NCI-H2171 (cell line): ENCODE data around the gene TARBP2.

Experiments
- DNase-seq: peaks from one replicate; lab custom pipeline; 2025; lab: John Stamatoyannopoulos, UW

TARBP2 gene

DNA sequence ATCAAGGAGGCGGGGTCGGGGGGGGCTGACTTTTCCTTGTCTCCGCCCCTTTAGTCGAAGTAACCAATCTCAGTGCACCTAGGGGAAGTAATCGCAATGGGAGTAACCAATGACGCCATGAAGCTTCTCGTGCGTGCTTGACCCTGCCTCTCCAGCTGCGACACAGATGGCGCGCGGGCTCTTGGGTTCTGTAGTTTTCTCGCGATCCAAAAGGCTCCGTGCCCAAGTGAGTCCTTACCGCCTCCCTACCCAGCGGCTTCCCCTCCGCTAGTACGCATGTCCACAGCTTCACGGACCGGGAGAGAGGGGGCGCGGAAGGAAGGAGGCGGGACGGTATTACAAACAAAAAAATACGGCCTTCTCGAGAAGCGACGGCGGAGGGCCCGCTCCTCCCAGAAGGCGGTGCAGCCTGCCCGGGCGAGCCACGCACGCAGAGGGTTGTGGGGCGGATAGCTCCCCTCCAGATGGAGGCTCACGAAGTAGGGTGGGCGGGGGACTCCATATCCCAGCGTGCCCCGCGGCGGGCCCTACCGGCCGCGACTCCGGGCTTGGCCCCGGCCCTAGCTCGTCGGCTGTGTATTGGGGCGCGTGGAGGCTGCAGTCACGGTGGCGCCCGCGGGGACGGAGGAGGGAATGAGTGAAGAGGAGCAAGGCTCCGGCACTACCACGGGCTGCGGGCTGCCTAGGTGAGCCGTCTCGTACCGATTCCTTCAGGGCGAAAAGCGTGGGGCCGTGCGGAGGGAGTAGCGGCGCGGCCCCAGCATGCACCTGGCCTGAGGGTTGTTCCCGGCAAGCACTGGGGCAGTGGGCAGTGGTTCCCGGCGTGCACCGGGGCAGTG lies at the start of gene TARBP2:
Gene TARBP2, plus strand, starts transcription at position 508 of the 839 bp plus-strand sequence. Its CDS starts 126 bp downstream, at position 634.
- peak; percentile 99 for DNase-seq

GRCh38 chr12:53451661-53452158 lies 49.4 kb upstream of the TARBP2 start, which contains the start of gene PCBP2:
Gene PCBP2 (plus strand): TSS chr12:53452102. CDS start chr12:53454801, 2,699 bp downstream.
- DNase-seq = peak; percentile 98

GRCh38 chr12:53452159-53453077 lies 48.7 kb upstream of the TARBP2 start:
- peak; percentile 63 for DNase-seq

DNA sequence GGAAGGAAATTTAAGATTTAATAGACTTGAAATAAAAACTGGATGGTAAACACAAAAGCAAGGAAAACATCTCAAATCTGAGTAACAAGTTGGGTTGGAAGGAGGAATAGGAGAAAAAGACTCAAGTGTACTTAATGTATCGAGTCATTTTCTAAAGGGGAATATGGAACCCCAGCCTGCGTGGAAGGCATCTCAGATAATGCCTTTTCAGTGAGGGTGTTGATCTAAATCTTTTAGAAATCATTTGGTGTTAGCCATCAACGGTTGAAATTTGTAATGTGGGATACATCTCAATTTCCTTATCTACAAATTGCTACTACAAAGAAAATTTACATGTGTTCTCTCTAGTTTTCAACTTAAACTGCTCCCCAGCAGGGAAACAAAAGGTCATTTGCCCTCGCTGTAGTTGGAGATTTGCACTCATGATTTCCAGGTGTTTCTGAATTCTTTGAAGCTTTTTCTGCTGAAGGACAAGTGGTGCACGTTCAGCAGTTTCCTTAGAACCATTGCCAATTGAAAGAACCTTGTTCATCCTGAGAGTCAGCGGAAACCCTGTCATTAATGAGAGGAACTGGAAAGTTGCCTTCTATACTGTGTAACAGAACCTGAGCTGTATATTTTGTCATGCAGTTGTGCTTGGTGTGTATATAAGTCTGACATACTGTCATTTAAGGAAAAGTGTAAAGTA lies 47.0 kb upstream of the TARBP2 start:
- DNase-seq = no peak

GRCh38 chr12:53454707-53455106 lies 46.4 kb upstream of the TARBP2 start:
- no peak for DNase-seq

DNA sequence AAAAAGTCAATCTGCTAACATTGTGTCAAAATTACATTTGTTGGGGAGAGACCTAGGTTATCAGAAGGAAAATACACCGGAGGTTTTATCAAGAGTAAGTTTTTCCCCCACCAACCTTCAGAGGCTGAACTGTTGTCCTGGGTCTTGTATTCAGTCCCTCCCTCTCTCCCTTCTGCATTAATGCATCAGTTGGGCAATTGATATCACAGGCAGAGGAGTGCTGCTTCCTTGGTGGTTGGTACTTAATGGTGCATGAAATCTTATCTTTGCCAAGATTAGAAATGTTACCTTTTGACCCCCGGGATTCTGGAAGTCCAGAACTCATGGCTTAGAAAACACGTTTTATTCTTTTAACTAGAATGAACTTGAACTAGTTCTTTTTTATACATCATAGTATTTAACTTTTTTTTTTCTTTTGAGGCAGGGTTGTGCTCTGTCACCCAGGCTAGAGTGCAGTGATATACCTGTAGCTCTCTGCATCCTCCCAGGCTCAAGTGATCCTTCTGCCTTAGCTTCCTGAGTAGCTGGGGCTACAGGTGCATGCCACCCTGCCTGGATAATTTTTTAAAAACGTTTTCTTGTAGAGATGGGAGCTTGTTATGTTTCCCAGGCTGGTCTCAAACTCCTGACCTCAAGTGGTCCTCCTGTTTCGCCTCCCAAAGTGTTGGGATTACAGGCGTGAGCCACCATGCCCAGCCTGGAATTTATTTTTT lies 44.3 kb upstream of the TARBP2 start:
- DNase-seq = no peak

DNA sequence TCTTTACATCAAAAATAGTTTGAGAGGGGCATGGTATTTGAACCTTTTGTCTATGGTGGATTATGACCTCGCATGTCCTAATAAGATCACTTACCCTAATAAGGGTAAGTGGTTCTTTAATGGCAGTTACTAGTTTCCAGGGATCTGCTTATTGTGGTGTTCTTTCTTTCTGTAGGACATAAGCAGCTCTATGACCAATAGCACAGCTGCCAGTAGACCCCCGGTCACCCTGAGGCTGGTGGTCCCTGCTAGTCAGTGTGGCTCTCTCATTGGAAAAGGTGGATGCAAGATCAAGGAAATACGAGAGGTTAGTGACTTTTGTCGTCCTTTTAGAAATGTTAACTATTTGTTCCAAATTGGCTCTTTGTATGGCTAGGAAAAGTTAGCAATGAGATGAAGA lies 42.0 kb upstream of the TARBP2 start:
- DNase-seq = no peak

- DNase-seq = no peak
Measured at GRCh38 chr12:53461059-53461458, 40.0 kb upstream of the TARBP2 start.

GRCh38 chr12:53461591-53461990 lies 39.5 kb upstream of the TARBP2 start:
- no peak for DNase-seq

DNA sequence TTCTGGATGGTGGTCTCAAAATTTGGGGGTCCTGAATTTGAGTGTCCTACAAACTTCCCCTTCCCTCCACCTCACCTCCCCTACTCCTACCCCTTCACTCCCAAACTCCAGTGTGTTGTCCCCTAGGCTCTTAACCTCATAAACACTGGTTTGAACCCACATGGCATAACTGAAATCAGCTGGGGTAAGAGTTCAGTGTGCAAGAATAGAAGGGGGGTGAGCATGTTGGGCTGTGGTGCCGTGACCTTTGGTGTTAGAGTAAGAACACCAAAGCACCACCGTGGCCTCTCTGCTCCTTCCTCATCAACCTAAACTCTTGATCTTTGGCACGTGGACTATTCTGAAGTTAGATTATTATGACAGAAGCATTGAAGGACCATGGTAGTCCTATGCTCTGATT lies 38.1 kb upstream of the TARBP2 start:
- no peak for DNase-seq

GRCh38 chr12:53463802-53464560 lies 37.1 kb upstream of the TARBP2 start:
- no peak for DNase-seq

DNA sequence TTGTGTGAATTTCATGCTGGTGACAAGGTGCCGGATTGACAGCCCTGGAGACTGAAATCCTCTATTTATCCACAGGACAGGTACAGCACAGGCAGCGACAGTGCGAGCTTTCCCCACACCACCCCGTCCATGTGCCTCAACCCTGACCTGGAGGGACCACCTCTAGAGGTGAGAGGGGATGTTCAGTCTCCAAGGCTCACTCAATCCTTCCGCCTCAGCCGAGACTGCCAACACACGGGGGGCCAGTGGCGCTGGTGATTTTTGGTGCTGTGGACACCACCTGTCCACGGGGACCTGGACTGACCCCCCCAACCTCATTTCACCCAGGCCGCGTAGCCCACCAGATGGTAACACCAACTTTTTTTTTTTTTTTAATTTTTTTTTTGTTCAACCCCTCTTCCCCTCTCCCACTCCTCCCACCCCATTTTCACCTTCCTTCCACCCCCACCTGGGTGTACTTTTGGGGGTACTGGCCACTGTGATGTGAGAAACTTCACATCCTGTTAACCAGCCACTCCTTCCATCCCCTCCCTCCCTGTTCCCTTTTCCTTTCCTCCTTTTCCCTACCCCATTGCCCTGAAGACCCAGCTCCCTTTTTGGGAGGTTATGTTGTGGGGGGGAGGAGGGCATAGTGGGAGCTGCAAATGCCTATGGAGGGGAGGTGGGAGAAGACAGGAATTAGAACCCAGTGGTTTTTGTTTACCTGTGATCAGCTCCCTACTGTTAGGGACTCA lies 36.2 kb upstream of the TARBP2 start:
- no peak for DNase-seq

- no peak for DNase-seq
Measured at GRCh38 chr12:53465679-53466078, 35.4 kb upstream of the TARBP2 start.

- DNase-seq = no peak
Measured at GRCh38 chr12:53466640-53467039, 34.4 kb upstream of the TARBP2 start.

DNA sequence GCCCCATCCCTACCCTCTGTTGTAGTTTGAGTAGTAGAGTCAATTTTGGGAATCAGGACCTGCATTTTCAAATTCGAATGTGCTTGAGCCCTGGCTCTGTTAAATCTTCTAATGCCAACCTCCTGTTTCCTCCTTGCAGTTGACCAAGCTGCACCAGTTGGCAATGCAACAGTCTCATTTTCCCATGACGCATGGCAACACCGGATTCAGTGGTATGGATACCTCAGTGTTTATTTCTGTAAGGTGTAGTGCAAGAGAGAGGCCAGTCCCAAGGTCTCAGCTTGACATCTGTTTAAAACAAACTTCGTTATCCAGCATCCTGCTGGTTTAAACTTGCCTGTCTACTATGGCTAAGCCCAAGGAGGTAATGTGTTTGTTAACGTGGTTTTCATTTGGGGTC lies 34.0 kb upstream of the TARBP2 start:
- no peak for DNase-seq

- no peak for DNase-seq
Measured at GRCh38 chr12:53467880-53468279, 33.2 kb upstream of the TARBP2 start.

DNA sequence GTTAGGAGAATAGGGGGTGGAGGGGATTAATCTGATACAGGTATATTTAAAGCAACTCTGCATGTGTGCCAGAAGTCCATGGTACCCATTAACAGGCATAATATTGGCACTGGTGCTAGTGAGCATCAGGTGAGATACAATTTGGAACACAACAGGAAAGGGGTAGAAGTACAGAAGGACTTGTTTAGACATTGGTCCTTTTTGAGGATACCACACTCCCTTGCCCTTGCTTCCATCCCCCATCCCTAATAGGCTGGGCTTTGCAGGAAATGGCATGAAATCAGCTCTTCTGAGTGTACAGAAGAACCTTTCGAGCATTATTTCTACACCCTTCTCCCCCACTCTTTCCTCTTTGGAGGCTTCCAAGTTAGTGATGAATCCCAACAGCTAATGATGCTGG lies 32.8 kb upstream of the TARBP2 start:
- DNase-seq = no peak

DNA sequence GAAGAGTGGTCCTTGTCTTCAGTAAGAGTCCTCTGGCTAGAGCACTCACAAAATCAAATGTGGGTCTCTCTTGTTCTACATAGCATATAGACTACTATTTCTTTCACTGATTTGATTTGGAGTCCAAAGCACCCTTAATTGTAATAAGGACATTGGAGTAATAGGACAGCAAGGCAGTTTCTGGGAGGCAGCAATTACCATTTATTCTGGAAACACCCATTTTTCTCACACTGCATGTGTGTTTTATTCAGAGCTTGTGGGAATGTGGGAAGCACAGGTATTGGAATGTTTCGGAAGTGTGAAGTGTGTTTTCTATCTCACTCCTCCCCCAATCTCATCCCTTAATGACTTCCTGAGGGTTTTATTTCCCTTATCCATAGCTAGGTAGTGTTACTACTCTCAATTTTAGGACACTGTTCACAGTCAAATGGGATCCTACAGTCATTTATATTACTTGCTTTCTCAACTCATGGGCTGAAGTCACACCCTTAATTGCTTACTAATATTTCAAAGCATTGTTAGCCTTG lies 29.0 kb upstream of the TARBP2 start:
- no peak for DNase-seq

GRCh38 chr12:53474077-53474476 lies 27.0 kb upstream of the TARBP2 start:
- no peak for DNase-seq

DNA sequence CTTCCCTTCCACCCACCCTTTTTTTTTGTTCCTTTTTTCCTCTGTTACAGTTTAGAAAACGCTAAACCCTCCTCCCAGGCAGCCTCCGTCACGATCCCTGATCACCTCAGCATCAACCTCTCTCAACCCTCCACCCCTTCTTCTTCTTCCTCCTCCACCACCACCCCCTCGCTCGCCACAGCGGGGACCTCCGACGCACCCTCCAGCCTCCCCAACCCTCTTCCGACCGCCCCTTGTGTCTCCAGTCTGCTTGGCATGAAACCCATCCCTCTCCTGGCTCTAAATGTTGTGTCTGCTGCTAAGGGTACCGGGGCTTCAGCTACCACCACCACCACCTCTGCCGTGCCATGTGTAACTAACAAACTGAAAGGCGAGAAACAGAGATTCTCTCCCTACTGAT lies 26.3 kb upstream of the TARBP2 start:
- DNase-seq = no peak
